ENCODE measurements around the gene SLC7A7. TPM values are rescaled to one million over a fixed set of nuclear protein-coding genes. Genes with fewer than 3 reads are reported as not detected.

SLC7A7 gene
- 418 TPM for total RNA-seq (2013)
- 100 to 1,000 TPM; 262 to 425 (median 371) TPM for polyA plus RNA-seq
- polyA minus RNA-seq = 188 and 311 TPM in 2 replicates
- total RNA-seq = 213 to 547 (median 318) reads per million in 11 experiments

GRCh38 chr14:22814941-22815713, at the start of gene SLC7A7:
Gene SLC7A7 (minus strand): TSS chr14:22815435. CDS start chr14:22813398, 2,037 bp downstream.
- H3K4me1 Mint-ChIP-seq = peaks cover 84% of the 10 kb centered on the region
- peak within 1 kb of the TSS; percentile 62 for H2AFZ ChIP-seq (ENCODE audit: insufficient read depth, low read depth, low read length, poor library complexity, severe bottlenecking)
- no peaks in the 10 kb centered on the region for H3K27me3 ChIP-seq (ENCODE audit: control insufficient read depth in 2 of 2, insufficient read depth in 2 of 2, low read length in 2 of 2)
- peak within 1 kb of the TSS; percentile 50 to 98 (median 94) for H3K4me3 ChIP-seq (replicated peaks in 1 of 3; ENCODE audit: low read depth in 2 of 3, low read length in 3 of 3)
- H3K79me2 ChIP-seq (ENCODE audit: insufficient read depth, low read length) = peaks cover 48% of the 10 kb centered on the region
- TF ChIP-seq, protein P1, sequence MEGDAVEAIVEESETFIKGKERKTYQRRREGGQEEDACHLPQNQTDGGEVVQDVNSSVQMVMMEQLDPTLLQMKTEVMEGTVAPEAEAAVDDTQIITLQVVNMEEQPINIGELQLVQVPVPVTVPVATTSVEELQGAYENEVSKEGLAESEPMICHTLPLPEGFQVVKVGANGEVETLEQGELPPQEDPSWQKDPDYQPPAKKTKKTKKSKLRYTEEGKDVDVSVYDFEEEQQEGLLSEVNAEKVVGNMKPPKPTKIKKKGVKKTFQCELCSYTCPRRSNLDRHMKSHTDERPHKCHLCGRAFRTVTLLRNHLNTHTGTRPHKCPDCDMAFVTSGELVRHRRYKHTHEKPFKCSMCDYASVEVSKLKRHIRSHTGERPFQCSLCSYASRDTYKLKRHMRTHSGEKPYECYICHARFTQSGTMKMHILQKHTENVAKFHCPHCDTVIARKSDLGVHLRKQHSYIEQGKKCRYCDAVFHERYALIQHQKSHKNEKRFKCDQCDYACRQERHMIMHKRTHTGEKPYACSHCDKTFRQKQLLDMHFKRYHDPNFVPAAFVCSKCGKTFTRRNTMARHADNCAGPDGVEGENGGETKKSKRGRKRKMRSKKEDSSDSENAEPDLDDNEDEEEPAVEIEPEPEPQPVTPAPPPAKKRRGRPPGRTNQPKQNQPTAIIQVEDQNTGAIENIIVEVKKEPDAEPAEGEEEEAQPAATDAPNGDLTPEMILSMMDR (IDR thresholded peaks at IDR 0.05) = no peak
- peak within 1 kb of the TSS; percentile 96 to 99 (median 98) for H3K27ac Mint-ChIP-seq
- peaks cover 0 to 9% (median 3%) of the 10 kb centered on the region in 3 donors for H3K27me3 Mint-ChIP-seq (ENCODE audit: low read depth in 3 of 3)
- peaks cover 8% of the 10 kb centered on the region for H4K20me1 ChIP-seq (ENCODE audit: insufficient read depth, low read length)
- peak within 1 kb of the TSS; percentile 99 for H3K4me2 ChIP-seq (replicated peaks; ENCODE audit: extremely low read depth, low read length, poor library complexity, severe bottlenecking)
- H3K27ac ChIP-seq (ENCODE audit: low read depth in 1 of 2, low read length in 2 of 2) = peak within 1 kb of the TSS; percentile 95
- WGBS (ENCODE audit: insufficient coverage) = 54% methylated on average over 5 of the region's 10 CpGs
- intact Hi-C loops (cut with micrococcal nuclease) = loop anchor here (5.0 to 10.0 kb wide), 2 partner anchors 48 to 50 kb away; partner anchors contain the start of gene OXA1L (in 2 of the 2)
- H3K9me3 ChIP-seq (replicated peaks in 1 of 2; ENCODE audit: control insufficient read depth in 1 of 2, insufficient read depth in 1 of 2, low read length in 2 of 2) = no peaks in the 10 kb centered on the region
- H3K9ac ChIP-seq (ENCODE audit: insufficient read depth, low read length, poor library complexity, severe bottlenecking) = peak within 1 kb of the TSS; percentile 72
- DNase-seq = peak in 2 of 3 donors; percentile 41 to 48
- H3K4me3 Mint-ChIP-seq = peak within 1 kb of the TSS; percentile 87 to 99
- peaks cover 88 to 98% of the 10 kb centered on the region in 2 donors for H3K4me1 ChIP-seq (ENCODE audit: control insufficient read depth in 1 of 2, insufficient read depth in 2 of 2, low read length in 2 of 2)
- peaks cover 10 to 22% of the 10 kb centered on the region in 2 donors for H3K36me3 Mint-ChIP-seq
- H3K9me3 Mint-ChIP-seq = peaks cover 0 to 2% (median 0%) of the 10 kb centered on the region in 7 donors
- peaks cover 0 to 10% of the 10 kb centered on the region in 2 donors for H3K36me3 ChIP-seq (replicated peaks in 1 of 2; ENCODE audit: control insufficient read depth in 1 of 2, insufficient read depth in 2 of 2, low read length in 2 of 2)

DNA sequence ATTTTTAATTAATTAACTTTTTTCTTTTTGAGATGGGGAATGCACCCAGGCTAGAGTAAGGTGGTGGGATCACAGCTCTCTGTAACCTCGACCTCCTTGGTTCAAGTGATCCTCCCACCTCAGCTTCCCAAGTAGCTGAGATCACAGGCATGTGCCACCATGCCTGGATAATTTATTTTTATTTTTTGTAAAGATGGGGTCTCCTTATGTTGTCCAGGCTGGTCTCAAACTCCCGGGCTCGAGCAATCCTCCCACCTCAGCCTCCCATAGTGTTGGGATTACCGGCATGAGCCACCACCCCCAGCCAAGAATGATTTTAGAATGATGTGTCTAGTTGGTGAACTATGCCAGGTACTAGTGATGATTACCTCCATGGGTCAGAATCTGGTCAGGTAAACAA, 49.7 kb upstream of the SLC7A7 start:
- H3K4me1 Mint-ChIP-seq = no peaks in the 10 kb centered on the region
- TF ChIP-seq, protein P1 (IDR thresholded peaks at IDR 0.05) = no peak
- no CpG with 5 or more reads among the region's 4 CpGs for WGBS (ENCODE audit: insufficient coverage)
- no peak overlapping the region for H3K27ac Mint-ChIP-seq
- Histone ChIP-seq H2AFZ (ENCODE audit: insufficient read depth, low read depth, low read length, poor library complexity, severe bottlenecking) (no peak overlapping the region), H3K4me2 (replicated peaks; ENCODE audit: extremely low read depth, low read length, poor library complexity, severe bottlenecking) (no peak overlapping the region), H3K4me1 (ENCODE audit: control insufficient read depth in 1 of 2, insufficient read depth in 2 of 2, low read length in 2 of 2) (no peaks in the 10 kb centered on the region), H3K36me3 (replicated peaks in 1 of 2; ENCODE audit: control insufficient read depth in 1 of 2, insufficient read depth in 2 of 2, low read length in 2 of 2) (no peaks in the 10 kb centered on the region), H3K27ac (ENCODE audit: low read depth in 1 of 2, low read length in 2 of 2) (no peak overlapping the region), H3K9ac (ENCODE audit: insufficient read depth, low read length, poor library complexity, severe bottlenecking) (no peak overlapping the region), H3K79me2 (ENCODE audit: insufficient read depth, low read length) (no peaks in the 10 kb centered on the region), H3K9me3 (replicated peaks in 1 of 2; ENCODE audit: control insufficient read depth in 1 of 2, insufficient read depth in 1 of 2, low read length in 2 of 2) (no peaks in the 10 kb centered on the region), H3K4me3 (replicated peaks in 1 of 3; ENCODE audit: low read depth in 2 of 3, low read length in 3 of 3) (no peak overlapping the region), H3K27me3 (ENCODE audit: control insufficient read depth in 2 of 2, insufficient read depth in 2 of 2, low read length in 2 of 2) (no peaks in the 10 kb centered on the region), H4K20me1 (ENCODE audit: insufficient read depth, low read length) (no peaks in the 10 kb centered on the region)
- no peak overlapping the region for H3K4me3 Mint-ChIP-seq
- H3K9me3 Mint-ChIP-seq = peaks cover 0 to 6% (median 2%) of the 10 kb centered on the region in 7 donors
- no peaks in the 10 kb centered on the region for H3K36me3 Mint-ChIP-seq
- no peak for DNase-seq
- intact Hi-C loops (cut with micrococcal nuclease) = no loop called here
- H3K27me3 Mint-ChIP-seq (ENCODE audit: low read depth in 3 of 3) = peaks cover 6 to 23% (median 16%) of the 10 kb centered on the region in 3 donors

Measured in CD14-positive monocyte (primary cell).